ENCODE measurements around the gene STXBP5L.

- no peak for TF ChIP-seq ELF4 (IDR thresholded peaks at IDR 0.05)
- no peak for TF ChIP-seq PKNOX1 (IDR thresholded peaks at IDR 0.05)
- TF ChIP-seq SUZ12 (IDR thresholded peaks at IDR 0.05): no peak
- no peak for TF ChIP-seq LEF1 (IDR thresholded peaks at IDR 0.05; ENCODE audit: borderline replicate concordance)
- TF ChIP-seq BHLHE40 (IDR thresholded peaks at IDR 0.05; ENCODE audit: borderline replicate concordance): no peak
- TF ChIP-seq L3MBTL2 (conservative IDR thresholded peaks at IDR 0.05): no peak
- no peak for TF ChIP-seq ZNF384 (IDR thresholded peaks at IDR 0.05)
Observed at GRCh38 chr3:121399820-121400219, 491.8 kb downstream of the STXBP5L start.

Data from HEK293T (cell line).